Motor neuron (in vitro differentiated cells): Measurements from ENCODE around the gene PIPOX. TPM values are rescaled to one million over a fixed set of nuclear protein-coding genes. Genes with fewer than 3 reads are reported as not detected.

ENCODE experiments used
- ATAC-seq, 8 experiments: fragments of 200-7000 bp; cut with Tn5 transposase; replicated peaks in 6 of 8; 2 replicates each; pipeline ENCODE4 v1.8.0; 2021; ENCODE audit warnings: mild to moderate bottlenecking in 8 of 8, moderate library complexity in 8 of 8
- H3K27ac ChIP-seq, 2 donors: fragments of 250-450 bp; sonication (Bioruptor Pico); 2 replicates each; pipeline ENCODE4 v1.9.0; 2021; ENCODE audit warnings: antibody characterized with exemption in 2 of 2, mild to moderate bottlenecking in 2 of 2, moderate library complexity in 1 of 2
- H3K4me1 ChIP-seq, 2 donors: fragments of 250-450 bp; sonication (Bioruptor Pico); replicated peaks in 1 of 2; 2 replicates each; pipeline ENCODE4 v1.6.1; 2021; ENCODE audit warnings: antibody characterized with exemption in 2 of 2, mild to moderate bottlenecking in 2 of 2, moderate library complexity in 1 of 2
- H3K4me3 ChIP-seq, 5 donors: fragments of 250-450 bp; sonication (Bioruptor Pico); 2 replicates each; pipeline ENCODE4 v1.9.0; 2021; ENCODE audit warnings: antibody characterized with exemption in 5 of 5, mild to moderate bottlenecking in 5 of 5, moderate library complexity in 4 of 5
- WGBS, 10 experiments: fragments of 450-650 bp; shearing (Covaris generic); methylation state at CpG; one replicate each; pipeline ENCODE4 v1.0.0; 2022; 5-methylcytosine and 5-hydroxymethylcytosine counted together
- in situ Hi-C, 9 experiments: fragments of 400-800 bp; cut with MboI; loops; one replicate each; pipeline ENCODE4 v1.15.0; 2021; ENCODE audit warnings: low sequenced_read_pairs in 9 of 9, low pct_unique_long_range_greater_than_20kb in 2 of 9; ENCODE audit not compliant: unreplicated experiment in 9 of 9
- total RNA-seq, 8 experiments: library from RNA; unstranded; fragments of 300-600 nt; gene quantifications; 2 replicates each; pipeline versions ENCODE4 v1.2.3 to v1.2.4, GENCODE V29; 2022

Gene PIPOX
- total RNA-seq = 10 to 100 TPM in 1 of 8 experiments, 1 to 10 TPM in 7; 1.6 to 11.8 (median 4.6) TPM

- H3K4me1 ChIP-seq = peaks cover 58 to 66% of the 10 kb centered on the region in 2 donors
- 10 to 64% (median 39%) methylated on average over 2 to 4 of the region's 13 CpGs; no CpG with 5 or more reads in 5 of the 10 experiments for WGBS, 10 experiments
- in situ Hi-C loops = no loop called here
- peak in 6 of 8 experiments; percentile 63 to 77 (median 75) for ATAC-seq
- H3K4me3 ChIP-seq = no peak within 1 kb of the TSS
- H3K27ac ChIP-seq = peak within 1 kb of the TSS; percentile 75 to 76
Measured at GRCh38 chr17:29042679-29043538, at the start of gene PIPOX. TSS of gene PIPOX (plus strand) at chr17:29043141. CDS start at chr17:29043226, 85 bp downstream.

- peak overlapping the region in 1 of 2 donors; percentile 63 for H3K27ac ChIP-seq
- H3K4me3 ChIP-seq = no peak overlapping the region
- in situ Hi-C loops = no loop called here
- 63 to 100% (median 90%) methylated on average over 2 to 7 of the region's 13 CpGs; no CpG with 5 or more reads in 5 of the 10 experiments for WGBS, 10 experiments
- peaks cover 23 to 36% of the 10 kb centered on the region in 2 donors for H3K4me1 ChIP-seq
- no peak for ATAC-seq
Measured at GRCh38 chr17:28993645-28994426, 49.1 kb upstream of the PIPOX start.

GRCh38 chr17:28996554-28997096, 46.3 kb upstream of the PIPOX start:
- 18 to 100% (median 32%) methylated on average over 1 to 5 of the region's 5 CpGs; no CpG with 5 or more reads in 4 of the 10 experiments for WGBS, 10 experiments
- H3K4me3 ChIP-seq = no peak overlapping the region
- H3K27ac ChIP-seq = no peak overlapping the region
- in situ Hi-C loops = no loop called here
- peaks cover 23 to 34% of the 10 kb centered on the region in 2 donors for H3K4me1 ChIP-seq
- peak in 2 of 8 experiments; percentile 11 to 15 for ATAC-seq

- no peak overlapping the region for H3K27ac ChIP-seq
- ATAC-seq = no peak
- H3K4me3 ChIP-seq = no peak overlapping the region
- in situ Hi-C loops = no loop called here
- no CpG with 5 or more reads among the region's 1 CpG for WGBS, 10 experiments
- H3K4me1 ChIP-seq = peaks cover 13 to 22% of the 10 kb centered on the region in 2 donors
Measured at GRCh38 chr17:28997806-28998205, 45.1 kb upstream of the PIPOX start.

- ATAC-seq = no peak
- in situ Hi-C loops = no loop called here
- Histone ChIP-seq H3K27ac (no peak overlapping the region), H3K4me1 (peaks cover 11 to 19% of the 10 kb centered on the region in 2 donors), H3K4me3 (no peak overlapping the region)
- WGBS, 10 experiments = 93 to 100% methylated on average over 1 to 3 of the region's 5 CpGs; no CpG with 5 or more reads in 8 of the 10 experiments
Measured at GRCh38 chr17:28999206-28999605, 43.7 kb upstream of the PIPOX start.

- no peak for ATAC-seq
- in situ Hi-C loops = no loop called here
- peaks cover 20 to 28% of the 10 kb centered on the region in 2 donors for H3K4me1 ChIP-seq
Measured at GRCh38 chr17:29000973-29001372, 42.0 kb upstream of the PIPOX start.

GRCh38 chr17:29002811-29003210, 40.1 kb upstream of the PIPOX start:
- in situ Hi-C loops = no loop called here
- ATAC-seq = no peak
- Histone ChIP-seq H3K4me3 (no peak overlapping the region), H3K27ac (no peak overlapping the region), H3K4me1 (peaks cover 26 to 32% of the 10 kb centered on the region in 2 donors)
- WGBS, 10 experiments = 0 to 100% (median 48%) methylated on average over 1 to 3 of the region's 4 CpGs; no CpG with 5 or more reads in 2 of the 10 experiments

More at GRCh38 chr17:29000973-29001372, 42.0 kb upstream of the PIPOX start:
- Histone ChIP-seq H3K27ac (no peak overlapping the region), H3K4me3 (no peak overlapping the region)
- WGBS, 10 experiments = 43 to 90% (median 63%) methylated on average over 1 to 5 of the region's 5 CpGs; no CpG with 5 or more reads in 3 of the 10 experiments

GRCh38 chr17:29003289-29003688, 39.7 kb upstream of the PIPOX start:
- WGBS, 10 experiments = 0 to 50% (median 40%) methylated on average over 1 to 6 of the region's 12 CpGs; no CpG with 5 or more reads in 3 of the 10 experiments
- Histone ChIP-seq H3K27ac (no peak overlapping the region), H3K4me1 (peaks cover 31 to 37% of the 10 kb centered on the region in 2 donors), H3K4me3 (no peak overlapping the region)
- ATAC-seq = no peak
- in situ Hi-C loops = no loop called here

GRCh38 chr17:29004081-29004692, 38.8 kb upstream of the PIPOX start:
- peak in 1 of 8 experiments; percentile 14 for ATAC-seq
- 13 to 100% (median 67%) methylated on average over 1 to 9 of the region's 20 CpGs; no CpG with 5 or more reads in 3 of the 10 experiments for WGBS, 10 experiments
- Histone ChIP-seq H3K4me1 (peaks cover 31 to 37% of the 10 kb centered on the region in 2 donors), H3K27ac (no peak overlapping the region), H3K4me3 (peak overlapping the region in 3 of 5 donors; percentile 46 to 71 (median 62))
- in situ Hi-C loops = no loop called here

GRCh38 chr17:29005936-29006511, 36.9 kb upstream of the PIPOX start, which contains the start of gene SEZ6:
TSS of gene SEZ6 (minus strand) at chr17:29006033. CDS start at chr17:29005869, 164 bp downstream.
- H3K27ac ChIP-seq = no peak within 1 kb of the TSS
- in situ Hi-C loops = no loop called here
- ATAC-seq = peak; percentile 84 to 98 (median 88)
- peaks cover 34 to 41% of the 10 kb centered on the region in 2 donors for H3K4me1 ChIP-seq
- WGBS, 10 experiments = 0 to 25% (median 12%) methylated on average over 1 to 7 of the region's 43 CpGs; no CpG with 5 or more reads in 4 of the 10 experiments
- peak within 1 kb of the TSS; percentile 45 to 71 (median 62) for H3K4me3 ChIP-seq

- 0 to 90% (median 51%) methylated on average over 1 to 2 of the region's 2 CpGs; no CpG with 5 or more reads in 1 of the 10 experiments for WGBS, 10 experiments
- no peak overlapping the region for H3K27ac ChIP-seq
- no peak overlapping the region for H3K4me3 ChIP-seq
- in situ Hi-C loops = no loop called here
- no peak for ATAC-seq
- peaks cover 34 to 43% of the 10 kb centered on the region in 2 donors for H3K4me1 ChIP-seq
Measured at GRCh38 chr17:29007456-29007855, 35.5 kb upstream of the PIPOX start.
